ENCODE results near the gene OR10A3.

OR10A3 gene

DNA sequence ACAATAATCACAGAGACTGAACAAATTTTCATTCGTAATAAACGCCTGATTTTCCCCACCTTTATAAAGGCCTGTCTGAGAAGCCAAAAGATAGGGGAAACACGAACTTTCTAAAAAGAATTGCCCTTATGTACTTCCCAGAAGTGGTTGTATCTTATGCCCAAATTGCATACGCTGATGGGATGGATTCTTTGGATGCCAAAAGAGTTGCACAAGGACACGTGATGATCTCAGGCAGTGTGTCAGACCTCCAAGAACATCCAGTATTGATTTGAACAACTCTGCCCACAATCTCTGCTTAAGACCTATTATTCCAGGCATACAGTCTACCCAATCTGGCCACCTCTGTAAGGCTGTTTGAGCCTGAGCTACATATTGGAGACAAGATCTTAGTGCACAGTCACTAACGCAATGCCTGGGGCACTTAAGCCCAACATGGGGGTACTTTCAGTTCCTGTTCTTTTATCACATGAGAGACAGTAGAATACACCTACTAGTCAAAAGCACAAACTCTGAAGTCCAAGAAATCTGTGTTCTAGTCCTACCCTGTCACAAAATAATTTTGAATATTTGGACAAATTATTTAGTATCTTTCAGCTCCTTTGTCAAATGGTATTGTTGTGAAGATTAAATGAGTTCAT lies 49.3 kb downstream of the OR10A3 start:
- no peak for DNase-seq (ENCODE audit: low spot score)

DNA sequence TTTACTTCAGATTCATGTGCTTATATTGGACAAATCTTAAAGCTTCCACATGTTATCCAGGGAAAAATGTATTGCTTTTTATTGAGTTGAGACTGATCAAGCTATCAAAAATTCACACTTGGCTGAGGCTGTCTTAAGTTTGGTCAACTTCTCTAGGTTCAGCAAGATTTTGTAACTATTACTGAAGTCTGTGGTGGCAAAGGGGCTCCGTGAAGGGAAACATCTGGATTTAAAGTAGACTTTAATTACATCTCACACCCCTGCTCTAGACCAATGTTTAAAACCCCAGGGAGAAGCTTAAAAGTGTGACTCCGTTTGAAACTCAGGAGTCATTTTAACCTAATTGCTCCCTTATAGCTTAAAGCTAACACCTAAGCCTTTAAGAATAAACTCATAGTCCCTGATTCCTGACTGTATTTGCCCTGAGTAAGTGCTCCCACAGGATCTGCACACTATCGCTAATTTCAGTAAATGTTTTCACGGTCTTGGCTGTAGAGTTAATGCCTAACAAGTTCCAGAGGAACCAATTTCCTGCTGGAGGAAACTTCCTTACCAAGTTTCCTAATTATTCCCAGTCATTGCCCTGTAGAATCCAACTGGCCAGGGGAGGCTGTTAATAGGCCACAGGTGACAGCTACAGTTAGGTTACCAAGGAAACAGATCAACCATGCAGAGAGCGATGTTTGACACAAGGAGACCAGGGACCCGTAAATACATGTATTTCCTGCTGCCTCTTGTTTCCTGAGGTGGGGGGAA lies 50.9 kb downstream of the OR10A3 start:
- DNase-seq (ENCODE audit: low spot score), result no peak

DNA sequence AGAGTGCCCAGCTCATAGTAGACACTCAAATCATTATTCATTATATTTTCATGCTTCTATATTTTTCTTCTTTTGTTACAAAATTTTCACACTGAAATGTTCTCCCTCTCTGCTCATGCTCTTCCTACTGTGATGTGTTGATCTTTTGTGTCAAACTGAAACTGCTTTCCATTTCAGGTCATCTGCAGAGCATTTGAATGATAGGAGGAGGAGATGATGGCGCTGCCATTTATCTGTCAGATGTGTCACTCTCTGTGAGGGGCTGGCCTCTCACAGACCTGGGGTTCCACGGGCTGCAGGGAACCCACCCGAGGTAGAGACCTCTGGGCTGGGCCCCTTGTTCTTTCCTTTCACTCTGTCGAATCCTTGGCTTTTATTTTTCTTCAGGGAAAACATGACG lies 51.5 kb downstream of the OR10A3 start:
- no peak for DNase-seq (ENCODE audit: low spot score)

Data from LoVo (cell line).